Measurements from ENCODE around the gene UTY. TPM values are rescaled to one million over a fixed set of nuclear protein-coding genes. Genes with fewer than 3 reads are reported as not detected.

UTY gene
- total and polyA plus RNA-seq, 2 of the 8 experiments (the other 6 are each of a cell fraction or from before 2014, with no cell fraction given): 7.2 to 20.4 TPM

GRCh38 chrY:13347106-13347505, 132.7 kb downstream of the UTY start:
- ChIA-PET POLR2A (ENCODE audit: partially characterized antibody) (no interaction called here), CTCF (ENCODE audit: partially characterized antibody) (no interaction called here)
- Histone ChIP-seq H3K4me1 (replicated peaks in 1 of 4; ENCODE audit: control insufficient read depth in 3 of 4, insufficient read depth in 4 of 4, low read length in 3 of 4) (no peaks in the 10 kb centered on the region), H3K23me2 (ENCODE audit: low read depth, low read length) (no peaks in the 10 kb centered on the region), H3K18ac (ENCODE audit: extremely low read depth, low read length) (no peak overlapping the region), H2AK5ac (ENCODE audit: low read depth, low read length) (no peak overlapping the region), H3K23ac (ENCODE audit: insufficient read length) (no peak overlapping the region), H3K79me2 (ENCODE audit: control insufficient read depth in 1 of 2, insufficient read depth in 2 of 2, low read length in 2 of 2) (no peaks in the 10 kb centered on the region), H3K14ac (ENCODE audit: insufficient read length) (no peak overlapping the region), H2BK15ac (ENCODE audit: low read length) (no peak overlapping the region), H4K20me1 (replicated peaks in 1 of 2; ENCODE audit: control insufficient read depth in 1 of 2, insufficient read depth in 2 of 2, low read length in 2 of 2) (no peaks in the 10 kb centered on the region), H3K27ac (ENCODE audit: low read depth, low read length) (no peak overlapping the region), H3K27me3 (replicated peaks in 1 of 4; ENCODE audit: control insufficient read depth in 3 of 4, extremely low read depth in 1 of 4, insufficient read depth in 3 of 4, low read length in 3 of 4) (no peaks in the 10 kb centered on the region), H3K4ac (replicated peaks; ENCODE audit: insufficient read length, low read depth, low read length) (no peak overlapping the region), H2AFZ (ENCODE audit: low read length) (no peak overlapping the region), H2BK12ac (ENCODE audit: low read depth, low read length) (no peak overlapping the region), H3K9me3 (ENCODE audit: insufficient read depth in 2 of 2, low read depth in 1 of 2, low read length in 1 of 2) (no peaks in the 10 kb centered on the region), H3K4me2 (ENCODE audit: insufficient read depth in 1 of 2, low read depth in 2 of 2, low read length in 2 of 2) (no peak overlapping the region), H2BK120ac (replicated peaks; ENCODE audit: low read depth, low read length) (no peak overlapping the region), H3K4me3 (ENCODE audit: extremely low read depth in 1 of 4, insufficient read depth in 2 of 4, low read depth in 3 of 4, low read length in 4 of 4) (no peak overlapping the region), H3K36me3 (ENCODE audit: control insufficient read depth in 2 of 4, insufficient read depth in 4 of 4, low read length in 3 of 4) (peaks cover 0 to 27% (median 1%) of the 10 kb centered on the region in 4 experiments; a peak in 5 of 8 replicates), H3K56ac (replicated peaks; ENCODE audit: insufficient read length, low read depth, low read length) (no peak overlapping the region), H4K5ac (ENCODE audit: insufficient read length, low read depth, low read length) (no peak overlapping the region), H2BK20ac (ENCODE audit: low read length) (no peak overlapping the region), H4K8ac (ENCODE audit: extremely low read depth, insufficient read depth, low read length) (no peak overlapping the region), H3K9ac (replicated peaks in 1 of 4; ENCODE audit: extremely low read depth in 1 of 4, low read depth in 3 of 4, low read length in 3 of 4) (no peak overlapping the region), H4K91ac (replicated peaks; ENCODE audit: insufficient read length, low read length) (no peak overlapping the region), H3K79me1 (ENCODE audit: low read depth, low read length) (no peaks in the 10 kb centered on the region), H2BK5ac (ENCODE audit: low read depth, low read length) (no peak overlapping the region)
- FAIRE-seq (no peak), DNase-seq (ENCODE audit: low read depth in 1 of 2, low spot score in 2 of 2) (no peak)
- TF ChIP-seq CHD1 (IDR thresholded peaks at IDR 0.05; ENCODE audit: low read depth, low read length) (no peak), SP1 (IDR thresholded peaks at IDR 0.05; ENCODE audit: low read depth, low read length) (no peak), POLR2A (IDR thresholded peaks at IDR 0.05; ENCODE audit: control extremely low read depth in 1 of 2, low read depth in 2 of 2, low read length in 2 of 2) (no peak), RAD21 (IDR thresholded peaks at IDR 0.05 in 1 of 2, conservative IDR thresholded peaks at IDR 0.05 in 1 of 2; ENCODE audit: low read depth in 2 of 2, low read length in 2 of 2) (no peak), MAX (IDR thresholded peaks at IDR 0.05) (no peak), GTF2F1 (IDR thresholded peaks at IDR 0.05; ENCODE audit: borderline replicate concordance, low read depth, low read length) (no peak), ZNF274 (IDR thresholded peaks at IDR 0.05; ENCODE audit: borderline replicate concordance, extremely low read depth, low read length) (no peak), RNF2 (IDR thresholded peaks at IDR 0.05; ENCODE audit: borderline replicate concordance, low read depth, low read length, missing control alignments, poor library complexity, severe bottlenecking) (no peak), CTCF (IDR thresholded peaks at IDR 0.05; ENCODE audit: control extremely low read depth in 1 of 3, insufficient read depth in 1 of 3, low read depth in 1 of 3, low read length in 3 of 3) (no peak)
- WGBS, 2 experiments (ENCODE audit: extremely low coverage in 1 of 2, insufficient coverage in 1 of 2, insufficient read length in 1 of 2, insufficient replicate concordance in 2 of 2, low coverage in 1 of 2, low lambda C conversion rate in 2 of 2, missing lambda C conversion rate in 1 of 2): 100% methylated on average over 3 of the region's 5 CpGs; no CpG with 5 or more reads in 1 of the 2 experiments

Measured in H1 (cell line).